HG03432 (cell line): Measurements from ENCODE around the gene MYO3B.

Source experiments
- ATAC-seq: cut with Tn5 transposase; IDR thresholded peaks from one replicate; pipeline ENCODE4 v1.9.1; 2021; ENCODE audit warnings: mild to moderate bottlenecking, moderate library complexity; ENCODE audit not compliant: unreplicated experiment

MYO3B gene

DNA sequence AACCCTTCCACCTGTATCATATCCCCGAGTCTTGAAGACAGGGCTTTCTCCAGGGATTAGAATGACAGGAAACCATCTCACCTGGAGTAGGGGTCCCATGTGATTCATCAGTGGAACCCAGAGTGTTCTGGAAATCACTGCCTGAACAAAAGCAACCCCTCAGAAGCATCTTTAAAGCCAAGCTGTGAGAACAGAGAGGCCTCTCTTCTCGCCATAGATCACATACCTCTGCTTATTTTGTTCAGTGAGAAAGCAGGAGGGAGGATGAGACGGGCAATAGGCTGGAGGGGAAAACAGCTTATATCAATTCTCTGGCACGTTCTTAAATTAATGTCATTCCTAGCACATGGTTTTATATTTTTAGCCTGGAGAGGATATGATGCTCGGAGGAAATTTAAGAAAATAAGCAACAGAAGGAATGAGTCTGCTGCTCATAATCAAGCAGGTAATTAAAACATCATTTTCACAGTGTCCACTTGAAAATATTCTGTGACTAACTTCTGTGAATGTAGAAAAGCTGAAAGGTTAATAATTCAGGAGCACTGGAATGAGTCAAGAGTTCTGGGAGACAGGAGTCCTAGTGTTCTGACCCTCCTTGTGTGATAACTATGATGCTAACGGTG, 323.6 kb downstream of the MYO3B start:
- ATAC-seq: no peak

DNA sequence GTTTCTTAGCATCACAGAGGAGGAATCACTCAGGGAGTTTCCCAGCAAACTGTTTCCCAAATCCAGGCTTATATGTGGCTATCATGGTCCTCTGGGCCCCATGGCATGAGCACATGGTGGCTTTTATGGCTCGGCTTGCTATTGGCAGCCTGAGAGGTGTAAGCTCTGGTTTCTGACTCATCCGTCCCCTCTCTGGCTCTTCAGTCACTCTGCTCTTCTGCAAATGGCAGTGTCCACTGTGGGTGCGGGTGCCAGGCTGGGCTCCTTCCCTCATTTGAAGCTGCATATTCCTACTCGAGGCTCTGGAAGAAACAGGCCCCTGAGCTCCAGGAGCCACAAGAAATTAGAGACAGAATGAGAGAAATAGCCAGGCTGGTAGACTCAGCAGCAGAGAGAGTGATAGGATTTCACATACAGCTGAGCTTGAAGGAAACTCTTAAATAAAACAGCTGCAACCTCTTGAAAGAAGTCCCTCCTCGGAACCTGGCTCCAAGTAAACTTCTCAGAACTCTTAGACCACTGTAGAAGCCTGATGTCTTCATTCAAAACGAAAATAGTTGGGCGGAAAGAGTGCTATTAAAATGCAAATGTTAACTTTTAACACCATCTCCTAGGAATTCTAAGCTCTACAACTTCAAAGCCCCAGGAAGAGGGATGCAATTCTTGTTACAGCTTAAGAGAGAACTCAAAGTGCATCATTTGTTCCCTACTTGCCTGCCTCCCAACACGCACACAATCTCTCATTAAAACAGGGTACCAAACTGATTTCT, 324.6 kb downstream of the MYO3B start:
- ATAC-seq: no peak

DNA sequence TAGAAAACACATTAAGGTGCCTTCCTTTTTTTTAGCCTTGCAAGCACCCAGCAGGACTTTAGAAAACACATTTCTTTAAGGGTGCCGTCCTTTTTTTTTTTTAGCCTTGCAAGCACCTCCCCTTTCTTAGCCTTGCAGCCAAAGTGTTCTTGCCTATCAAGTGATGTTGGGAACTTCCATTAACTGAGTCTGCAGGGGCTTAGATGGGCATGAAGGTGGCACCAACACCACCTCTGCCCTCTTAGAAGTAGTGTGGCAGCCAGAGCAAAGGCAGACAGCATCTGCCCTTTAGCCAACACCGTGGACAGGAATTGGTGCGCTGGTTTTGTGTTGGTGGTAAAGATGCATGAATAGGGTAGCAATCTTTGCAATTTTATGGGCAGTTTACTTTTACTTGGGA, 325.6 kb downstream of the MYO3B start:
- ATAC-seq: no peak

DNA sequence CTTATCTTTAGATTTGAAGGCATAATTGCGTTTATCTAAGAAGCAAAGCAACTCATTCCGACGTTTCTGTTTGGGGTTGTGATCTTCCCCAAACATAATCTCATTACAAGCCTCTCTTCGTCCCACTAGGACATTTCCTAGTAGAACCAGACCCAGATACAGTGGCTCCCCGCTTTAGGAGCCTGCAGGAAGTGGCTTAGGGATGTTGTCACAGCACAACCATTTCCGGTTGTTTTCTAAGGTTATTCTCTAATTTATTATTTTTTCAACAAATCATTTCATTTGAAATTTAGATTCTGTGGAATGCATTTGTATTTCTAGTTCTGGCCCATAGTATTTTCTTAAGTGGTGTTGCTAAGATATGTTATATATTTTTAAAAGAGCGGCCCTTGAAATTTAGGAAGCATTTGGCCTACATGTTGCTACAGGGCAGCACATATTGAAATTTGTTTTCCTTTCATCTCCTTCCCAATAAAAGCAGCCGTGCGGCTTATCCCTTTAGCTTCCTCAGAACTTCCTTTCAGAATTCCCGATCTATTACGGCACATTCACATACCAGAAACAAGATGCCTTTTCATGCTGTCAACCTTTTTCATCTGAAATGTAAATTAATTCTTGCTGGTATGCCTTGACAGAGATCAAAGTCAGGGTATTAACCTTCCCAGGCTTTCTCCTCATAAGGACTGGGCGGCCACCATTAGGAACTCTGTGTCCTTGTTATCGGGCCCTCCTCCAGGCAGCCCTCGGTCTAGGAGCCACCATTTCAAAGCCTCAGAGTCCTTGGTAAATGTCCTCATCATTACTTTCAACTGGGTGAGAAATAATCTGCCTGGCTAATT, 326.2 kb downstream of the MYO3B start:
- ATAC-seq: no peak

DNA sequence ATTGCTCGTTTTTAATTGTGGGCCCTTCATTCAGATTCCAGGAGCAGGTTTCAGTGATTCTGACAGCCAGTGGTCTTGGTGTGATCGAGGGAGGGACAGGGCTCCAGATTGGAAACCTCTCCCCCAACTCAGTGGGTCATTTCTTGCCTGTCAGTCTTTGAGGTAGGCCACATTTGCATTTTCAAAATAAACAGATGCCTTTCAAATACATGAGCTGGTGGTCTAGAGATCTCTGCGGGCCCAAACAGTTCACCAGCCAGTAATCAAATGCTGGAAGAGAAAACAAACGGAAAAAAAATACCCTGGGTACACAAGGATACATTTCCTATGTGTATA, 326.8 kb downstream of the MYO3B start:
- no peak for ATAC-seq

DNA sequence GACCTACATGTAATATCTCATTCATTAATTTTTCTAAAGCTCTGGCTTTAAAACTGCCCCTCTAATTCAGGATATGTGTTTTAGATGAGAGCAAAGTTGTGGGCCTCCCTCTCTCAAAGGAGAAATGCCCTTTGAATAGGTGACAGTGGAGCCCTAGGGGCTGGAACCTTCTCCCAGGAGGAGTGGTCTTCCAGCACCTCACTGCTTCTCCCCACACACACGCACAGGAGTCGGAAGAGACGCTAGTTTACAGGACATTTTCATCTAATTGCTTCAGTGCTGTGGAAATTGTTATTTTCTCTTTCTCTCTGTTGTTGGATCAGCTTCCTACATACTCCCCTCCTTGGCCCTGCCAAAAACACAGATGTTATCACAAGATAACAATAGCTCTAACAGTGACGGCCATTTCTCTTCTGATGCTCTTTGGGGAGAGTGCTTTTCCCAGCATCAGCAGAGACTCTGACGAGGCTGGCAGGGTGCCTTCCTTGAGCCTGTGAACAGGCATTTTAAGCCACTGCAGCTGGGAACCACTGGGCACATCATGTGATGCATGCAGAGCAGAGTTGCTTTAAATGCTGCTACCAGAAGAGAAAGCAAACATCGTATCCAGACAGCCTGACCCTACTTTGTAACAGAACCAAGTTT, 327.8 kb downstream of the MYO3B start:
- no peak for ATAC-seq

DNA sequence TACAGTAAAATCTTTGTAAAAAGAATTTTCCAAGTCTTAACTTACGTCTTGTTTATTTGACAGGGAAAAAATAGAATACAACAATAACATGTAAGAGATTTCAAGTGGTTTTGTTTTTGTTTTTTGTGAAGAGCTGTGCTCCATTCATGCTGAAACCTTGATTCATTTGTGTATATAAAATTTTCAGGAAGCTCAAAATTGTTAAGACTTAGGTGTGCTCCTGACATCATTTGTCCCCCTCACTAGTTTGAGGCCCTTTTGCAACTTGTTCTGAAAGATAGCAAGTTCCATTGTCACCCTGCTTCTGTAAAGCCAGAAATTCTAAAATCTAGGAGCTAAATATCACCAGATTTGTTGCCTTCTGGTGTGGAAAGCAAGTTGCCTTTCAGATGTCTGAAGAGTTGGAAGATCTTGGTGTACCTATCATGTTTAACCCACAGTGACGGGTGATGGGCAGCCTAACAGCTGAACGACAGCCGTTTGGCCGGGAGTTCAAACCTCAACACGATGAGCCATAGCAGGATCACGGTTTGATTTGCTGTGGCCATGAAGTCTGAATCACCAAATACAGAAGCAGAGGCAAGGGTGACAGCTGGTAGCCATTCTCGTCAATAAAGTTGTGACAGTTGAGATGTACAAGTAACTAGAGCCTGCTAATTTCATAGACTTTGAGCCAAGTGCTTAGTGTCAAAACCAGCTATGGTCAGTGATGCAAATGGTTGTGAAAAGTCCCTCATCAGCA, 331.7 kb downstream of the MYO3B start:
- ATAC-seq: peak; percentile 52

DNA sequence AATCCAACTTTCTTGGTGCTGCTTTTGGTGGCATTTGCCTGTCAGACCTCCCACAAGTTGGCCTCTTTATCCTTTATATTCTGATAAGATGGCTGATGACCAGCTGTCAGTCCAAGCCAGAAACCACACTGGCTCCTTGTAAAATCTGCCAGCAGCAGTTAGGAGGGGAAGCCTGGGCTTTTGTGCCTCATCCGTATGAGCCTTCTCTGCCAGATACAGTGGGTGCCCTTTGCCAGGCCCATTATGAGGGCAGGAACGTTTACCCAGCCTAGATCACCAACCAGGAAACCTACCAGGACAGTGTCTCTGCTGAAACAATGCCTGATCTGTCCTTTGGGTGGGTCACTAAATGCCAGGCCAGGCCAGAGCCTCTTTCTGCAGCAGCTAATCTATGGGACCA, 334.3 kb downstream of the MYO3B start:
- no peak for ATAC-seq

DNA sequence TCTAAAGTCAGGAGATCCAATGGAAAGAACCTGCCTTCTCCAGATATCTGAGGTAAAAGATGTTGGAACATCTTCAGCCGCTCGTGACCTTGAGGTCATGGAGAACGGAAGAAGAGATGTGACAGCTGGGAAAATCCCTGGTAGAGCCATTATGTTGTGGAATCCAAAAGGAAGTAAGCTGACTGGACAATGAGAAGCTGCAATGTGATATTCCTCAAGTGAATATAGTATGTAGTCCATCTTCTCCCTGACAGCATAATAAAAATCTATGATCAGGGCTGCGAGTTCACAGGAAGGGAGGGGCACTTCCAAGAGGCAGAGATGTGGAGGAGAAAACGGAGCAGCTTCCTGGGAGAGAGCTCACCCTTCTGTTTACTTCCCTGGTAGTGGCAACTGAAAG, 336.2 kb downstream of the MYO3B start:
- no peak for ATAC-seq

DNA sequence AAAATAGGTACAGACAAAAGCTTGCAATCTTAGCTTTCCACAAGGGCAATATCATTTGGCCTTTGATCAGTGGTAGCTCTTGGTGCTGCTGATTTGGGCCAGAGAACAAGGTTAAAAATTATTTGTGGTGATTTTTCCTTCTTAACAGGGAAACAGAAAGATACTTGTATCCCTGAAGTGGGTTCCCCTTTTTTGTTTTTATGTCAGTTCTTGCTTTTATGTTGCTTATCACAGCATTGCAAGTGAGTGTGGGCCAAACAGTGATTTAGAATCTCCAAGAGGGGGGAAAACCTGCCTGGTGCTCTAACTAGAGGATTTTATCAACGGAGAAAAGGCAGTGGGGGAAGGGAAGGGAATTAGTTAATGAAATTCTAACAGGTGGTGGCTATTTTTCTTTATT, 339.6 kb downstream of the MYO3B start:
- ATAC-seq: no peak

DNA sequence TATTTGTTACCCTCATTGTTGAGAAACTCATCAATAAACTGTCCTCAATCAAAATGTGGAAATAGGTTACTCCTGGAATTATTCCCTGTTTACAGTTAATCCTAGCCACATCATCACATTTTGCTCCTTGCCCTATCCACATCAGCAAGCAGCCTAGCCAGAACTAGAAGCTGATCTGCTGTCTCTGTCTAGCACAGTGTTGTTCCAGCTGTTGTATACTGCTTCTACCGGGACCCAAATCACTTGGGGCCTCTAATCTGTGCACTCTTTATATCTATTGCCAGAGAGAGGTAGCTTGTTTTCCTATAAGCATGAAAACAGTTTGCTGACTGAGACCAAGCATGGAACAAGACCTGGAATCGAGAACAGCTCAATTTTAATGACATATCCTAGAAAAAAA, 341.0 kb downstream of the MYO3B start:
- ATAC-seq: no peak

DNA sequence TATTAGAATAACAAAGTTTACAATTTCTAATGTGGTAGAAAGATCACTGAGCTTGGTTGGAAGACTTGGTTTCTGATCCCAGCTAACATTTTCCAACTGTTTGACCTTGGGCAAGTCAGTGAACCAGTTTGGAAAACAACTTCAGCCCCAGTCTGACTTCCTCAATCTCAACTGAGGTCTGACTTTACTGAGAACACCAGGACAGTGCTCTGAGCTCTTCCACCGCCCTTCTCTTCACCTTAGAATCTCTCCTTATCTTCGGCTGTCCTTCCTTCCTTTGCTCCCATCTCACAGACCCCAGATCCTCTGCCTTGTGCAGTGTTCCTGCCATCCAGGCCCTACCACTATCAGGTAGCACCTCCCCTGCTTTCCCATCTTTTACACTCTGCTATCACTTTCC, 343.4 kb downstream of the MYO3B start:
- ATAC-seq: no peak

DNA sequence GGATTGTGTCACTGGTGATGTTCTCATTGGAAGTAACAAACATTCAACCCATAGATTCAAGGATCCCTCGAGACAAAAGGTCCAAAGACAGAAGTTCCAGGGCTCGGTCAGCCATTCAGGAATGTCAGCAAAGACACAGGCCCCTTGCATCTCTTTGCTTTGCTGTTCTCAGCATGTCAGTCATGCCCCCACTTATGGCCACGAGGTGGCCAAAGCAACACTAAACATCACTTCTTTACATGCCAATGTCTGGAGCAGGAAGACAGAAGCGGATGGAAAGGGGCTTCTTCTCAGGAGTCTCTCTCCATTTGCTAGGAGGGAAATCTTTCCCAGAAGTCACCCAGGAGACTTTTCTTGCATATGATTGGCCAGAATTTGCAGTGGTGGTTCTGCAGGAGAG, 345.6 kb downstream of the MYO3B start:
- ATAC-seq: no peak

DNA sequence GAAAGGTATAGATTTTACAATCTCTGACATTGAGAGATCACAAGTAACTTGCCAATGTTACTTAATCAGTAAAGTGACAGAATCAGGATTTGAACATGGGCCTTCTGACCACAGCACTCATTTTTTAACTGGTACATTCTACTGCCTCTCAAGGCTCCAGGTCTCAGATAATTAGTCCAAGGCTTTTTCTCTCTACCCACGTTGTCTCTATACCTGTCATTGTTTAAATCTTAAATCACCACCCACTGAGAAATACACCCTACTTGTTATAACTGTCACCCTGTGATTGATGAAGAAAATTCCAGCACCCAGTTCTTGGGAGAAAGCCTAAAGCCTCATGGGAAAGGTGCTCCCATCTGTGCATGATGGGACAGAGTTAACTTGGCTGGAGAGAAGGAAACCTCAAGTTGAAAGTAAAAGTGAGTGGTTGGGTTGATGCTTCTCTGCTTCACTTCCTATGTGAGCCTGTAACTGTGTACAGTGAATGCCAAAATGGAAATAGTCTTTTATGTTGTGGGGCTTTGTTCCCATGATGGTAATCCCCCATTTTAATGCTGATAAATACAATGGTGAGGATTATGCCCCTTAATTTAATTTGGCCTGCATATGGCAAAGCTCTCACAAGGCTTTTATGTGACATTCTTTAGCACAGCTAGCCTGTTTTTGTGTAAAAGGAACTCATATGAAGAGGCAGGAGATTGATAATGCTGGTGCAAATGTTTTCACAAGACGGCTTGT, 347.1 kb downstream of the MYO3B start:
- ATAC-seq: peak; percentile 87

DNA sequence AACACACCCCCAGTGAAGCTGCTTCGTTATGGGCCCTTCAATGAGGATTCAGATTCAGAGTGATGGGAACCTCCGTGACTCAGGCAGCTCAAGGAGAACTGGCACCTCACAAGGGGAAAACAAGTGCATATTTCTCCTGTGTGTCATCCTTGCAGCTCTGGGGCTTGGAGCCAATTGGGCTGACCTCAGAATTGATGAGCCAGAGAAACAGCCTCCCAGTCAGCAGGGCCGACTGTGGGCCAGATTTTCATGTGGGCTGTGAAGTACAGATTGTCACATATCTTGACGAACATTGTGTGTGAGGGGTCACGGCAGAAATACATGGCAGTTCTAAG, 347.6 kb downstream of the MYO3B start:
- ATAC-seq: no peak

DNA sequence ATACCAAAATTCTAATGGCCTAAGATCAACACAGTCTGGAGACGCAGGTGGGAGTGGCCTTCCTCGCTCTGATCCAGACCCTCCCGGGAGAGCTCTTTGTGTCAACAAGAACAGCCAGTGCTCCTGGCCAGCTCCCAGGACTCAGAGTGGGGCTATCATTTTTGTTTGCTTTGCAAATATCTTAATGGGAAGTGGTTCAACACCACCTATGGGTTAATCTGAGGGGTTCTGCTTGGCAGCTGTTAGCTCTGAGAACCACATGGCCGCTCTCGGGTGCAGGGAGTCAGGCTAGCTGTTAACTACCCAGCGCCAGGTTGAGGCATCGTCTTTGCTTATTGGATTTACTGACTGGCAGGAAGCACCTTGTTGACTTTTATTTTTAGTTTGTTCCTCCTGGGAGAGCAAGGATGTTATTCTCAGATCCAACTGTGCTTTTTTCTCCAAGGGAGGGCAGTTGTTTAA, 352.4 kb downstream of the MYO3B start:
- ATAC-seq: no peak

DNA sequence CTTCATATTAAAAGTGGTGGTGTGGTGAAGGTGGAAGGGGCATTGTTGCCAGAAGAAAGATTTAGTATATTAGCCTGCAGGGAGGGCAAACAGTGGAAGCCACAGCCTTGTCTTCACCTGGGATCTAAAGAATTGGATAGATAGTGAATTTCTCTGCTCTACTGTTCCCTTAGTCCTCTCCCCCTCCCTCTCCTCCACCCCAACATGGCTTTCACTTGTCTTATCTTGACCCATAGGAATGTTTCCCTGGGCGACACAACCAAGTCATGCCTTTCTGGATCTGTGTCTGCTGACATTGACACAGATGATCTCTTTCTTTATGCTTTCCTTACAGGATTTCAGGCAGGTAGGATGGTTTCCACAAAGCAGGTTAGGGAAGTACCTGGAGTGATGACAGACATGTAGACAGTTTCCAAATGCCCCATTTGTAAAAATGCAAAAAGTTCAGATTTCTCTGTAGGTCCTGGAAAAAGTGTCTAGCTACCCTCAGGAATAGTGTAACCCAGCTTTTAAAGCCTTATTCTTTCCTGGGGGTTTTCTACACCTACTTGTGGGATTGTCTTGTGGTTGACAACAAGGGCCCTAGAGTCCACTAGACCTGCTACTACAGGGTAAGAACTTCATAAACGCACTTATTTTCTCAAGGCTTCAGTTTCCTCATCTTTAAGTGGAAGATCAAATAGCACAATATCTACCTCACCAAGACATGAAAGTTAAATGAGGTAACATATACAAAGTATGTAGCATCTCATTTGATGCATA, 353.0 kb downstream of the MYO3B start:
- ATAC-seq: no peak

DNA sequence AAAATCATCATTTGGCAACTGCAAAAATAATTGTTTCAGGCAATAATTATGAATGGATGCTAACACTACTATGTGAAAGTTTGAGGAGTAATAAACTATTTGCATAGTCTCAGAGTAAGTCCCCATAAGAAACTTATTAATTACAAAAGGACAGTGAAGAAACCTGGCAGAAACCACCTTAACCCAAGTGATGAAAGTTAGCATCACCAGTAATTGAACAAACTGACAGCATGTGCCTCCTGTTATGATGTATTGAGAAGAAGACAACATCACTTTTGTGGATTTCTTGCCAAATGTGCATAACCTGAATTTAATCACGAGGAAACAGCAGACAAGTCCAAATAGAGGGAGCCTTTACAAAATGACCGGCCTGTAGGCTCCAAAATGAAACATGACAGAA, 353.9 kb downstream of the MYO3B start:
- ATAC-seq: no peak

DNA sequence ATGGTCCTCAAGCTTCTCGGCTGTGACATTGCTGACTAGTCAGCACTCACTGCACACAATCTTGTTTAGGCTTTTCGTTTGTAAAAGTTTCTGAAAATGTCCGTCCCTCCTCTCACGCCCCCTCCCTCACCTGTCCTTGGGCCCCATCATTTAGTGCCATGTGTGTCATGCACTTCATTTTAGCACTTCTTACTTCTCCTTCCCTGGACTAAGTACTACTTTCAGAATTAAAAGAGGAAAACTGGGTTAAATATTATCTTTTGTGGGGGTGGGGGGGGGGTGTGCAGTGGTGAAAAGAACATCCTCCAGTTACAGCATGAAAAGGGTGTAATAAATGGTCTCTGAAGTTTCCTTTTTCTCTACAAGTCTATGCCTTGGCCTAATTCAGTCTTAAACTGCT, 355.2 kb downstream of the MYO3B start:
- ATAC-seq: peak; percentile 84
